B cell (primary cell): Measurements from ENCODE around the gene PGA5. TPM values are rescaled to one million over a fixed set of nuclear protein-coding genes. Genes with fewer than 3 reads are reported as not detected.
"Not testable (repeated sequence)": the region's sequence is repeated elsewhere in the genome, so short reads cannot be mapped to it uniquely, and the experiment has no call there.

ENCODE experiments used
- ATAC-seq: fragments of 200-7000 bp; cut with Tn5 transposase; one replicate; pipeline ENCODE4 v1.10.0; 2021; ENCODE audit warnings: low read depth, mild to moderate bottlenecking, moderate number of reproducible peaks, moderate library complexity
- CTCF ChIA-PET: fragments of 350-600 bp; sonication (Branson Sonifier 250); formaldehyde crosslinking; loops from one replicate; lab custom pipeline; 2021; ENCODE audit warnings: antibody characterized with exemption, inconsistent platforms; lab: Charles Lee
- POLR2A ChIA-PET: fragments of 350-600 bp; sonication (Branson Sonifier 250); formaldehyde crosslinking; loops from one replicate; lab custom pipeline; 2021; ENCODE audit warnings: antibody characterized with exemption; lab: Charles Lee
- DNase-seq: peaks from one replicate; pipeline ENCODE4 v3.0.0; 2013
- H2AFZ ChIP-seq: 2 replicates; pipeline ENCODE4 v1.6.1; 2012; ENCODE audit warnings: mild to moderate bottlenecking, low read depth, low read length; ENCODE audit not compliant: insufficient read depth, poor library complexity, severe bottlenecking
- H3K27ac ChIP-seq, 2 donors: 1 replicate in 1 of 2; 2 replicates in 1 of 2; pipeline ENCODE4 v1.5.1; 2012 to 2013; ENCODE audit warnings: low read length in 2 of 2, mild to moderate bottlenecking in 2 of 2, moderate library complexity in 1 of 2
- H3K27me3 ChIP-seq, 4 experiments: fragments of 200-600 bp in 1 of 4; sonication (generic) in 1 of 4; replicated peaks in 1 of 4; 1 replicate in 2 of 4; 2 replicates in 2 of 4; pipeline versions ENCODE4 v1.6.1 to v1.7.0; 2013 to 2016; ENCODE audit warnings: low read length in 3 of 4, mild to moderate bottlenecking in 2 of 4, mixed read lengths in 1 of 4, moderate library complexity in 1 of 4; ENCODE audit not compliant: insufficient read depth in 4 of 4, control insufficient read depth in 3 of 4; ENCODE audit errors: control extremely low read depth in 1 of 4
- H3K36me3 ChIP-seq, 2 experiments: replicated peaks in 1 of 2; 1 replicate in 1 of 2; 2 replicates in 1 of 2; pipeline versions ENCODE4 v1.6.1 to v1.7.1; 2013; ENCODE audit warnings: low read length in 1 of 2; ENCODE audit not compliant: insufficient read depth in 2 of 2, control insufficient read depth in 1 of 2; ENCODE audit errors: control extremely low read depth in 1 of 2, extremely low read depth in 1 of 2
- H3K4me1 ChIP-seq, 2 donors: fragments of 200-600 bp in 1 of 2; sonication (generic) in 1 of 2; 1 replicate in 1 of 2; 2 replicates in 1 of 2; pipeline versions ENCODE4 v1.5.1 to v1.6.1; 2013 to 2017; ENCODE audit warnings: low read length in 2 of 2; ENCODE audit not compliant: control insufficient read depth in 2 of 2, insufficient read depth in 2 of 2
- H3K4me2 ChIP-seq: replicated peaks from 2 replicates; pipeline ENCODE3; 2012; ENCODE audit warnings: mild to moderate bottlenecking, low read depth, low read length; ENCODE audit not compliant: poor library complexity, severe bottlenecking
- H3K4me3 ChIP-seq, 5 experiments: fragments of 200-600 bp in 1 of 5; sonication (generic) in 1 of 5; 1 replicate in 3 of 5; 2 replicates in 2 of 5; pipeline versions ENCODE4 v1.5.1 to v1.7.0; 2011 to 2016; ENCODE audit warnings: low read length in 4 of 5, mild to moderate bottlenecking in 4 of 5, low read depth in 2 of 5, control low read depth in 1 of 5, moderate library complexity in 1 of 5; ENCODE audit not compliant: insufficient read depth in 1 of 5; ENCODE audit errors: control extremely low read depth in 1 of 5, extremely low read depth in 1 of 5
- H3K79me2 ChIP-seq: fragments of 200-600 bp; sonication (generic); one replicate; pipeline ENCODE4 v1.6.0; 2016; ENCODE audit warnings: low read length; ENCODE audit not compliant: control insufficient read depth, insufficient read depth
- H3K9ac ChIP-seq: fragments of 200-600 bp; sonication (generic); 2 replicates; pipeline ENCODE4 v1.6.1; 2017; ENCODE audit warnings: mild to moderate bottlenecking, low read length, moderate library complexity
- H3K9me3 ChIP-seq, 3 donors: one replicate each; pipeline versions ENCODE4 v1.6.1 to v1.7.1; 2013; ENCODE audit warnings: low read length in 2 of 3; ENCODE audit not compliant: control insufficient read depth in 2 of 3, insufficient read depth in 1 of 3; ENCODE audit errors: control extremely low read depth in 1 of 3
- H4K20me1 ChIP-seq: 2 replicates; pipeline ENCODE4 v1.6.0; 2012; ENCODE audit warnings: mild to moderate bottlenecking, low read length; ENCODE audit not compliant: insufficient read depth, control insufficient read depth, poor library complexity, severe bottlenecking
- H3K27ac Mint-ChIP-seq: one replicate; pipeline ENCODE4 v1.8.0; 2021; ENCODE audit warnings: mixed read lengths
- H3K27me3 Mint-ChIP-seq: one replicate; pipeline ENCODE4 v1.8.0; 2021; ENCODE audit warnings: mixed read lengths
- H3K4me1 Mint-ChIP-seq: one replicate; pipeline ENCODE4 v1.8.0; 2021; ENCODE audit warnings: mixed read lengths
- H3K4me3 Mint-ChIP-seq: one replicate; pipeline ENCODE4 v1.8.0; 2021; ENCODE audit warnings: mixed read lengths
- H3K9me3 Mint-ChIP-seq: one replicate; pipeline ENCODE4 v1.8.0; 2022; ENCODE audit warnings: mixed read lengths; ENCODE audit not compliant: insufficient read depth
- WGBS: methylation state at CpG from one replicate; pipeline ENCODE4 v1.1.5; 2013; ENCODE audit warnings: missing lambda C conversion rate; ENCODE audit not compliant: insufficient coverage; 5-methylcytosine and 5-hydroxymethylcytosine counted together
- intact Hi-C: fragments of 100-400 bp; cut with micrococcal nuclease; formaldehyde crosslinking; loops from one replicate; pipeline ENCODE4 v1.10.0; 2022
- polyA plus RNA-seq: library from polyadenylated mRNA; depleted of rRNA; stranded (reverse); fragments of >200 nt; gene quantifications from 2 replicates; pipeline ENCODE4 v1.2.3, GENCODE V29; 2012
- total RNA-seq, 2 donors: library from RNA; stranded (reverse); fragments of 120-200 nt in 1 of 2; gene quantifications; 1 replicate in 1 of 2; 2 replicates in 1 of 2; pipeline versions ENCODE4 v1.2.3 to v1.2.4, GENCODE V29; 2013 to 2022

PGA5 gene
- total and polyA plus RNA-seq, 2 donors (not counting 1 experiment from before 2014, with no cell fraction given), result not detected

DNA sequence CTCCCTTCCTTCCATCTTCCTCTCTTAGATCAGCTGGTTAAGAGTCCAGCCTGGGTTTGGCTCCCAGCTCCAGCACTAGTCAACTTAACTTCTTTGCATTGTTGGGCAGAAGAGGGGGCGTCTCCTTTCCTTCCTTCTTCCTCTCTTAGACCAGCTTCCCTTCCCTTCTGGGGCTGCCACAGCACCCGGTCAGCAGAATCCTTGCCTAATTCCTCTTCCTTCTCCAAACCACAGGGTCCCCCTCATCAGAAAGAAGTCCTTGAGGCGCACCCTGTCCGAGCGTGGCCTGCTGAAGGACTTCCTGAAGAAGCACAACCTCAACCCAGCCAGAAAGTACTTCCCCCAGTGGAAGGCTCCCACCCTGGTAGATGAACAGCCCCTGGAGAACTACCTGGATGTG lies 37.1 kb upstream of the PGA5 start:
- POLR2A ChIA-PET, H3K27ac ChIP-seq, H4K20me1 ChIP-seq, DNase-seq, H3K4me1 ChIP-seq, H3K27ac Mint-ChIP-seq, H3K36me3 ChIP-seq, H3K9ac ChIP-seq, H3K9me3 ChIP-seq, H3K4me3 Mint-ChIP-seq, H3K9me3 Mint-ChIP-seq, H3K79me2 ChIP-seq, H3K27me3 ChIP-seq, H2AFZ ChIP-seq, H3K4me1 Mint-ChIP-seq, H3K4me3 ChIP-seq, intact Hi-C loops, H3K4me2 ChIP-seq, ATAC-seq, CTCF ChIA-PET: not testable (repeated sequence)
- no CpG with 5 or more reads among the region's 5 CpGs for WGBS
- H3K27me3 Mint-ChIP-seq, result peaks cover 19% of the 10 kb centered on the region

DNA sequence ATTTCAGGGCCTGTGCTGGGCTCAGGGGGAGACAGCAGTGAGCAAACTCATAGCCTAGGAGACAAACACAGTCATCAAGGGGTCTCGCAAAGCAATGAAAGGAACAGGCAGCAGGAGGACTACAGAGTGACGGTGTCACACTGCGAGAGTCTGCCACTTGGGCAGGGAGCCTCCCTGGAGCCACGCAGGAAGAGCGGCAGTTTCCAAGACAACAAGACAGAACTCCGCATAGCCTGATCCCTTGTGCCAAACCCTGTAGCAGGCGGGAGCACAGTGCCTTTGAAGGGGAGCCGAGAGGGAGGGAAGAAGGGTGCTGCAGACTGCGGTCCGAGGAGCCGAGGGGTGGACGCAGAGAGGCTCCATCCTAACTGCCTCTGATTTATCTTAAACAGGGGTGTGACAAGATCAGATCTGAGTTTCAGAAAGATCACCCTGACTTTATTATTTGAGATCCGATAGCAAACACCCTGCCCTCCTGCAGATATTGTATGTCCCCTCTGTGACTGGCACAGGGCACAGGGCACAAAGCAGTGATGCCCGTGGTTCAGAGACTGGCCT lies 36.4 kb upstream of the PGA5 start:
- H3K4me1 Mint-ChIP-seq, H3K27ac Mint-ChIP-seq, ATAC-seq, H3K27ac ChIP-seq, H3K27me3 ChIP-seq, H4K20me1 ChIP-seq, DNase-seq, H3K4me3 ChIP-seq, H2AFZ ChIP-seq, intact Hi-C loops, H3K9me3 Mint-ChIP-seq, POLR2A ChIA-PET, H3K4me1 ChIP-seq, H3K9ac ChIP-seq, H3K4me2 ChIP-seq, H3K36me3 ChIP-seq, H3K79me2 ChIP-seq, H3K4me3 Mint-ChIP-seq, H3K9me3 ChIP-seq, CTCF ChIA-PET: not testable (repeated sequence)
- H3K27me3 Mint-ChIP-seq, result peaks cover 14% of the 10 kb centered on the region
- over 99% methylated on average over 11 of the region's 14 CpGs for WGBS

DNA sequence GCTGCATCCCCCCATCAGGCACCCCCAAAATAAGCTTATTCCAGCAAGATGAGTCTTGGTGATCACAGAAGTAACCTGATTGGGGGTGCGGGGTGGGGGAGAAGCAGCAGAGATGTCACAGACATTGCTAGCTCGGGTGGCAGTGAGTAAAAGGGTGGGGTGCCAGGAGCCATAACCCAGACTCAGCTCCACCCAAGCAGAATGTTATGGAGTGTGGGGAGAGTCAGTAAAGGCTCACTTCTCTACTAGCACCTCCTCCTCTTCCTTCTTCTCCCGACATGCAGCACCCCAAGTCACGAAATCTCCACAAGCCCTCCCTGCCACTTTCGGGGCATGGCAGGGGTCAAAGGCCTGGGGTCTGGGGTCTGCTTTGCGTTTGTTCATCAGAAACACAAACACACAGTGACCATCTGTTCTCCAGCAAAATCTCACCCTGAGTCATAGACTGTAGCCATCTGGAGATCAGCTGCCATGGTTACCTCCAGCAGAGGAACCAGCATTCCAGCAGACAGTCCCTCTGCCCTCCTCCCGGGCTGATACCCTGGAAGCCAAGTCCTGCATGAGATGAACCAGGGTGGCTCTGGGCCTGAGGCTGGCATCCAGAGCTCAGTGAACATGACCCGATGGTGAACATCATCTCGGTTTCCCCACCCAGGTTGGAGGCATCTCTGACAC lies 33.2 kb upstream of the PGA5 start:
- H3K27me3 Mint-ChIP-seq, H4K20me1 ChIP-seq, H3K9me3 ChIP-seq, H3K9me3 Mint-ChIP-seq, H3K4me1 Mint-ChIP-seq, CTCF ChIA-PET, POLR2A ChIA-PET, H3K4me1 ChIP-seq, H3K4me3 Mint-ChIP-seq, ATAC-seq, H2AFZ ChIP-seq, H3K27ac ChIP-seq, H3K4me2 ChIP-seq, intact Hi-C loops, H3K27ac Mint-ChIP-seq, H3K79me2 ChIP-seq, H3K27me3 ChIP-seq, DNase-seq, H3K9ac ChIP-seq, H3K36me3 ChIP-seq, H3K4me3 ChIP-seq: not testable (repeated sequence)
- no CpG with 5 or more reads among the region's 9 CpGs for WGBS

DNA sequence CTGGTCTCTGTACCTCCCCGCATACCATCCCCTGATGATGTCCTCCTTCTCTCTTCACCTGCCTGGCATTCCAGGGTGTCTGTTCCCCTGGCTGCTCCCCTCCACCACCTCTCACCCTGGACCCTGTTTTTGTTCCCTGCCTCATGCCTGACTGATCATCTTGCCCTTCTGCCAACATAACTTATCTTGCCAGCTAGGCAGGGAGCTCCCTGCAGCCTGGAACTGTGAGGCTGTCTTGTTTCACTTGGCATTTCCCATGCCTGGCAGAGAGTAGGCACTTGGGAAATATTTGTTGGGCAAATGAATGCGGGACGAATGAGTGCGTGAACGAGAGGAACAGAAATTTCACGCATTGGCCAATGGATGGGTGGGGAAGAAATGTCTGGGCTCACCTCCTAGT lies 30.3 kb upstream of the PGA5 start:
- H3K27ac Mint-ChIP-seq, H3K4me1 ChIP-seq, H3K79me2 ChIP-seq, H3K4me2 ChIP-seq, H4K20me1 ChIP-seq, H3K9me3 Mint-ChIP-seq, H3K36me3 ChIP-seq, intact Hi-C loops, CTCF ChIA-PET, POLR2A ChIA-PET, H3K27ac ChIP-seq, H3K4me3 ChIP-seq, H3K27me3 ChIP-seq, H3K27me3 Mint-ChIP-seq, ATAC-seq, H3K4me3 Mint-ChIP-seq, H3K9me3 ChIP-seq, H3K9ac ChIP-seq, DNase-seq, H3K4me1 Mint-ChIP-seq, H2AFZ ChIP-seq: not testable (repeated sequence)
- no CpG with 5 or more reads among the region's 6 CpGs for WGBS
